Measurements from ENCODE around the gene UBE2J2.

DNA sequence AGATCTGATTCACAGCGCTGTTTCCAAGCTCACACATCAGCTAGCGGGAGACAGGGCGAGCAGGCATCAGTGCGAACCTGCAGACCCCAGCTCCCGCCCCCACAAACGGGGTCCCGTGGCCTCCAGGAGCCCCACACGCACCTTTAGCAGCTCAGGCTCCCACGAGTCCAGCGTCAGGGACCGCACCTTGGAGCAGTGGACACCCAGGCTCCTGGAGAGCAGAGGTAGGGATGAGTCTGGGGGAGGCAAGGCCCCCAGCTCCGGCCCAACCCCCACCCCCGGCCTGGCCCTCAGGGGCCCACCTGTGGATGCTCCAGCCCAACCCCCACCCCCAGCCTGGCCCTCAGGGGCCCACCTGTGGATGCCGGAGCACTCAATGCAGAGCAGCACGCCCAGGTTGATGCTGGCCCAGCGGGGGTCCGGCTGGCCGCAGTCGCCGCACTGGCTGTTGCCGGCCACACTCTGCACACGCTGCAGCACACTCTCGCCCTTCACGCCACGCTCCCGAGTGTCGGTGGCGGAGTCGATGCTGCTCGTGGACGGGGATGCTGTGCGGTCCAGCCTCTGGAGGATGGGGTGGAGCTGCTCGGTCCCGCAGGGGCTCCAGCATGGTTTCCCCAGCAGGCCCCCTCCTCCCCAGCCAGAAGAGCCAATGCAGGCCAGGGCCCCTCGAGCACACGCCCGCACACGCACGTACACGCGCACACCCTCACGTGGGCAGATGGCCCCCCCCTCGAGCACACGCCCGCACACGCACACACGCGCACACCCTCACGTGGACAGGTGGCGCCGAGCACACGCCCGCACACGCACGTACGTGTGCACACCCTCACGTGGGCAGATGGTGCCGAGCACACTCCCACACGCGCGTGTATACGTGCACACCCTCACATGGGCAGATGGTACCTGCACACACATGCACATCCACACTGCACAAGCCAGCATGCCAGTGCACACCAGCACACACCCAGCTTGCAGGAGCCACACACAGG, 22.7 kb upstream of the UBE2J2 start:
- TF ChIP-seq POLR2A (IDR thresholded peaks at IDR 0.05) (no peak), POLR2AphosphoS5 (IDR thresholded peaks at IDR 0.05; ENCODE audit: insufficient read depth in 1 of 2, low read depth in 1 of 2) (no peak)
- TF ChIP-seq, protein P1, sequence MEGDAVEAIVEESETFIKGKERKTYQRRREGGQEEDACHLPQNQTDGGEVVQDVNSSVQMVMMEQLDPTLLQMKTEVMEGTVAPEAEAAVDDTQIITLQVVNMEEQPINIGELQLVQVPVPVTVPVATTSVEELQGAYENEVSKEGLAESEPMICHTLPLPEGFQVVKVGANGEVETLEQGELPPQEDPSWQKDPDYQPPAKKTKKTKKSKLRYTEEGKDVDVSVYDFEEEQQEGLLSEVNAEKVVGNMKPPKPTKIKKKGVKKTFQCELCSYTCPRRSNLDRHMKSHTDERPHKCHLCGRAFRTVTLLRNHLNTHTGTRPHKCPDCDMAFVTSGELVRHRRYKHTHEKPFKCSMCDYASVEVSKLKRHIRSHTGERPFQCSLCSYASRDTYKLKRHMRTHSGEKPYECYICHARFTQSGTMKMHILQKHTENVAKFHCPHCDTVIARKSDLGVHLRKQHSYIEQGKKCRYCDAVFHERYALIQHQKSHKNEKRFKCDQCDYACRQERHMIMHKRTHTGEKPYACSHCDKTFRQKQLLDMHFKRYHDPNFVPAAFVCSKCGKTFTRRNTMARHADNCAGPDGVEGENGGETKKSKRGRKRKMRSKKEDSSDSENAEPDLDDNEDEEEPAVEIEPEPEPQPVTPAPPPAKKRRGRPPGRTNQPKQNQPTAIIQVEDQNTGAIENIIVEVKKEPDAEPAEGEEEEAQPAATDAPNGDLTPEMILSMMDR (IDR thresholded peaks at IDR 0.05): no peak
